ENCODE measurements around the gene IL36RN.

DNA sequence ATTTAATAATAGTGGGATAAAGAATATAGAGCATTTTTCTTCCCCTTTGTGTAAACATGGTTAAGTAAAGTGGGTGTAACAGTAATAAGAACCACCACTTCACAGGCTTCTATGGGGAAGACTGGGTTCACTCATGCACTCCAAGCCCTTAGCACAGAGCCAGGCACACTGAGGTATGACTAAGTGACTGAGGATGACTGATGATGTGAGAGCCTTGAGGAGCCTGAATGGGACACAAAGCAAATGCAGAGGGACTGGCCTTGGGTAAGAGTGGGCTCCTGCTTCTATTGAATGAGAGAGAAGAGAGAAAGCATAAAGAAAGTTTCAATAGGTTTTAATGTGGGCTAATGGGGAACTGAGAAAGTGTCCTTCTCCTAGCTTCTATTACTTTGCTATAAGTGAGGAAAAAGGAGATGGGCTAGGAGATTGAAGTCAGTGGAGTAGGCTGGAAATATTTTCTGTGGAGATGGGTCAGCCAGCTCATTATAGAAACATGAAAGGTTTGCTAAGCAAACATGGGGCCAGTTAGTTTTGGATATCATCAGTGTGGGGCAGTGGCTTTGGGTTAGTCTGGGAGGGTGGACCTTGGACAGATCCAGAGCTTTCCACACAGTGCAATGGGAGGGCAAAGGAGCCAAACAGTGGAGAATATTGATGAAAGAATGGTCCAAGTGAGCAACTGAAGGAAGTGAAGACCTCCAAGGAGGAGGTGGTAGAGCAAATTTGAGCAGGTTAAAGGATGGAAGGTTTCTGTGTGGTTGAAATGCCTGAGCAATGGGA lies 29.4 kb downstream of the IL36RN start:
- TF ChIP-seq ZNF302 (CRISPR knock-in tag; IDR thresholded peaks at IDR 0.05) (no peak), MYC (IDR thresholded peaks at IDR 0.05; ENCODE audit: borderline replicate concordance, low read length) (no peak), CEBPB (IDR thresholded peaks at IDR 0.05) (no peak)
- TF ChIP-seq, protein P1, sequence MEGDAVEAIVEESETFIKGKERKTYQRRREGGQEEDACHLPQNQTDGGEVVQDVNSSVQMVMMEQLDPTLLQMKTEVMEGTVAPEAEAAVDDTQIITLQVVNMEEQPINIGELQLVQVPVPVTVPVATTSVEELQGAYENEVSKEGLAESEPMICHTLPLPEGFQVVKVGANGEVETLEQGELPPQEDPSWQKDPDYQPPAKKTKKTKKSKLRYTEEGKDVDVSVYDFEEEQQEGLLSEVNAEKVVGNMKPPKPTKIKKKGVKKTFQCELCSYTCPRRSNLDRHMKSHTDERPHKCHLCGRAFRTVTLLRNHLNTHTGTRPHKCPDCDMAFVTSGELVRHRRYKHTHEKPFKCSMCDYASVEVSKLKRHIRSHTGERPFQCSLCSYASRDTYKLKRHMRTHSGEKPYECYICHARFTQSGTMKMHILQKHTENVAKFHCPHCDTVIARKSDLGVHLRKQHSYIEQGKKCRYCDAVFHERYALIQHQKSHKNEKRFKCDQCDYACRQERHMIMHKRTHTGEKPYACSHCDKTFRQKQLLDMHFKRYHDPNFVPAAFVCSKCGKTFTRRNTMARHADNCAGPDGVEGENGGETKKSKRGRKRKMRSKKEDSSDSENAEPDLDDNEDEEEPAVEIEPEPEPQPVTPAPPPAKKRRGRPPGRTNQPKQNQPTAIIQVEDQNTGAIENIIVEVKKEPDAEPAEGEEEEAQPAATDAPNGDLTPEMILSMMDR (IDR thresholded peaks at IDR 0.05), result no peak
- TF ChIP-seq, protein P2, sequence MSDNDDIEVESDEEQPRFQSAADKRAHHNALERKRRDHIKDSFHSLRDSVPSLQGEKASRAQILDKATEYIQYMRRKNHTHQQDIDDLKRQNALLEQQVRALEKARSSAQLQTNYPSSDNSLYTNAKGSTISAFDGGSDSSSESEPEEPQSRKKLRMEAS (IDR thresholded peaks at IDR 0.05), result no peak

Data from A549 (cell line).